ENCODE measurements around the gene RBM15B. TPM values are rescaled to one million over a fixed set of nuclear protein-coding genes. Genes with fewer than 3 reads are reported as not detected.
A peak's percentile ranks its signal among the peaks of the same experiment; 100 is the strongest.
"Not testable (repeated sequence)": the region's sequence is repeated elsewhere in the genome, so short reads cannot be mapped to it uniquely, and the experiment has no call there.

The RBM15B gene
- total RNA-seq, 2 donors from 2014 or later = 19.6 to 24.4 TPM

DNA sequence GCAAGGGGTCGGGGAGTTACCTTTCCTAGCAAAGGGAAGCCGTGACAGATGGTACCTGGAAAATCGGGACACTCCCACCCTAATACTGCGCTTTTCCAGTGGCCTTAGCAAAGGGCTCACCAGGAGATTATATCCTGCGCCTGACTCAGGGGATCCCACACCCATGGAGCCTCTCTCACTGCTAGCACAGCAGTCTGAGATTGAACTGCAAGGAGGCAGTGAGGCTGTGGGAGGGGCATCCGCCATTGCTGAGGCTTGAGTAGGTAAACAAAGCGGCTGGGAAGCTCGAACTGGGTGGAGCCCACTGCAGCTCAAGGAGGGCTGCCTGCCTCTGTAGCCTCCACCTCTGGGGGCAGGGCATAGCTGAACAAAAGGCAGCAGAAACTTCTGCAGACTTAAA, 22.8 kb upstream of the RBM15B start:
- H3K36me3 Mint-ChIP-seq (ENCODE audit: insufficient read depth in 2 of 2); H3K4me3 Mint-ChIP-seq; H3K4me1 Mint-ChIP-seq (ENCODE audit: low read depth); H3K27ac Mint-ChIP-seq; H3K9me3 Mint-ChIP-seq; DNase-seq; ATAC-seq (replicated peaks in 1 of 2); H3K27me3 Mint-ChIP-seq (ENCODE audit: low read depth): not testable (repeated sequence)

DNA sequence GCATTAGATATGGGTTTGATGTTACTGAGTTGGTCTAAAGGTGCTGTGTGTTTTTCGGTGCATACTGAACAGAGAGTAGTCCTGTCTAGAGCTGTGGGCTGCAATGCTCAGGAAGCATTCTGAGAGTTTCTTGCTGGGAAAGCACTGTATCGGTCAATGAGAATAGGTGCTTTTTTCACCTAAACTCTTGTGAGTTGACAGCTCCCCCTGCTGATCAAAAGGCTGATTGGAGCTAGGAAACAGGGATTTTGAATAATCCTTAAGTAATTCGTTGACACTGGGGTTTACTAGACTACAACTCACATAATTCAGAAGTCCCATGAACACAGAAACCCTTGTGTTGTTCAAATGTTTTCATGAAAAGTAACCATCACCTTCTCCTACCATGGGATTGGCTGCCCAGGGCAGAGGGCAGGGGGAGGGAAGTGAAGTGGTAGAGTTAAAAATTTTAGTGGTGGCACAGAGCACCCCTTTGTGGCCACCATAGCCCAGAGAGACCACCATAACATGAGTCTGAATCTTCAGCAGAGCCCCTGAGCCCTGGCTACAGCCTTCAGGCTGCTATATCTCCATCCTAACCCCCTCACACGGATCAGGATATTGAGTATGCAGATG, 19.0 kb upstream of the RBM15B start:
- Mint-ChIP-seq H3K9me3 (no peaks in the 10 kb centered on the region), H3K4me1 (ENCODE audit: low read depth) (peaks cover 5% of the 10 kb centered on the region), H3K4me3 (no peak overlapping the region), H3K36me3 (ENCODE audit: insufficient read depth in 2 of 2) (no peaks in the 10 kb centered on the region), H3K27ac (no peak overlapping the region), H3K27me3 (ENCODE audit: low read depth) (no peaks in the 10 kb centered on the region)
- peak; percentile 55 to 65 for ATAC-seq (replicated peaks in 1 of 2)
- peak; percentile 60 to 63 for DNase-seq

DNA sequence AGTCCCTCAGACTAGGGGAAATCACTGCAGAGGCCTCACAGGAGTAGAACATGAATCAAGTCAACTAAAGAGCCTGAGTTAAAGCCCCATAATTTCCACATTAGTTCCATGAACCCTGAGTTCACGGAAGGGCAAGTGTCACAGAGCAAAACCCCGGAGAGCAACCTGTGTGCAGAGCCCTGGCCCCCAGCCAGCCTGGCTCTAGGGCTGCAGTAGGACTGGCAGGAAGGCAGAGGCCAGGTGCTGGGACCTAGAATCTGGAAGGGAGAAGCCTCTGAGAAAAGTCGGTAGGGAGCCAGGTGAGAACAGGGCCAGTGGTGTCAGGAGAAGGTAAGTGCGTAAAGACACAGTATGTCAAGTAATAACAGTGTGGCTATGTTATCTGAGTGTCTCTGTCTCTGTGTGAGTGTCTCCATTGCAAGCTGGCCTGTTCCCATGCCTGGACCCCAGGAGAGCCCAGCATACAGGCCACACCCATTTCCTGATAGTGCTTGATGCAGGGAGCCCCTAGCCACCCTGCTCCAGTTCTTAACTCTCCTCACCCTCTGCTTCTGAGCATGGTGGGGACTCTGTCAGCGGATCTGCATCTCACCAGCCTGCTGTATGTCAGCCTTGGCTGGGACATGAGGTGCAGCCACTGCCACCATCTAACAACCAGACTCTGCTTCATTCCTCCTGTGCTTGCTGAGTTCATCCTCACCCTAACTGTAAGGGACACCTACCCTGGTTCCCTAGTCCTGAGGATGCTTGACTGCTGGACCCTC, 17.2 kb upstream of the RBM15B start:
- H3K9me3 Mint-ChIP-seq = no peaks in the 10 kb centered on the region
- H3K27ac Mint-ChIP-seq = no peak overlapping the region
- no peaks in the 10 kb centered on the region for H3K36me3 Mint-ChIP-seq (ENCODE audit: insufficient read depth in 2 of 2)
- H3K4me3 Mint-ChIP-seq = no peak overlapping the region
- ATAC-seq (replicated peaks in 1 of 2) (no peak), DNase-seq (no peak)
- no peaks in the 10 kb centered on the region for H3K27me3 Mint-ChIP-seq (ENCODE audit: low read depth)
- peaks cover 7% of the 10 kb centered on the region for H3K4me1 Mint-ChIP-seq (ENCODE audit: low read depth)

DNA sequence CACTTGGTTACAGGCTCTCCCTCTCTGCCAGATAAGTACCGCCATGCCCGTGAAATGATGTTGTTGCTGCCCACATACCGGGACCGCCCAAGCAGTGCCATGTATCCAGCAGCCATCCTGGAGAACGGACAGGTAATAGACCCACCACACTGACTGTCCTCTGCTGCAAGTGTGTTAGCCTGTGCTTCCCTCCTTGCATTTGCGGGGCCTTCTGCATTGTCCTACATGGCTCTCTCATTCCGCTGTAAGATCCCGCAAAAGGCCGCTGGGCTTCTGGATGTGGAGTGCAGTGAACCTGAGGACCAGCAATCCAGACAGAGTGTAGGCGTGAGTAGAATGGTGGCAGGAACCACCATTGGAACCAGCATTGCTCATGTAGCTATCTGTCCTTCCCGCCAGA, 16.6 kb upstream of the RBM15B start:
- Mint-ChIP-seq H3K27me3 (ENCODE audit: low read depth) (no peaks in the 10 kb centered on the region), H3K4me1 (ENCODE audit: low read depth) (peaks cover 13% of the 10 kb centered on the region), H3K36me3 (ENCODE audit: insufficient read depth in 2 of 2) (no peaks in the 10 kb centered on the region), H3K9me3 (no peaks in the 10 kb centered on the region), H3K27ac (no peak overlapping the region), H3K4me3 (no peak overlapping the region)
- ATAC-seq (replicated peaks in 1 of 2) = no peak
- no peak for DNase-seq

DNA sequence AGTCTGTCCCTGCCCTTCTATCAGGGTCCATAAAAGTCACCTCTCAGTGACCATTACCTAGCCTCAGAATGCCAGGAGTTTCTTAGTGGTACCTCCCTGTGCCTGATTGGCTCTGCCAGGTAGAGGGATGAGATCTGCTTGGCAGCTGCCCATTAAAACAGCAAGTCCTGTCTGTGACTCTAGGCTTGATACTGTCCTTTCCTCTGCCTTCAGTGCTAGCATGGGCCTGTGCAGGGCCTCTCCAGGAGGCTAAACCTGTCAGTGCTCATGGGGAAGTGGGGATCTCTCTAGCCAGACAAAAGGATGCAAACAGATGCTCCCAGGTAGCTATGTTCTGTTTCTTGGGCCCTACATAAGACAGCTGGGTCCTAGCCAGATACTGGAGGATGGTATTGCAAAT, 15.9 kb upstream of the RBM15B start:
- Mint-ChIP-seq H3K9me3 (no peaks in the 10 kb centered on the region), H3K36me3 (ENCODE audit: insufficient read depth in 2 of 2) (no peaks in the 10 kb centered on the region), H3K4me3 (no peak overlapping the region), H3K4me1 (ENCODE audit: low read depth) (peaks cover 16% of the 10 kb centered on the region), H3K27me3 (ENCODE audit: low read depth) (no peaks in the 10 kb centered on the region), H3K27ac (no peak overlapping the region)
- ATAC-seq (replicated peaks in 1 of 2) = no peak
- DNase-seq = no peak

DNA sequence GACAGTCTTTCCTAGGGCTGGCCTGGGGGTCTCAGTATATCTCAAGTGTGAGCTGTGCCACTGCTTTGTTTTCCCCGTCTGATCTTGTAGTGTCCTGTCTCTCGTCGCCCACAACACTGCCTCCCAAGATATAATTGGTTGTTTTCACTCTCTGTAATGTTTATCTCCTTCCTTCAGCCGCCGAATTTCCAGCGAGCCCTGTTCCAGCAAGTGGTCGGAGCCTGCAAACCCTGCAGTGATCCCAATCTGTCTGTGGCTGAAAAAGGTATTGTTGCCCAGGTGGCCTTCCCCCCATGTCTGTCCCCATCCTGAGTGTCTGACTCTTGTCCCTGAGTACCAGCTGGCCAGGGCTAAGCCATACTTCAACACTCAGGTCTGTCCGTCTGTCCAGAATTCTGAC, 15.5 kb upstream of the RBM15B start:
- no peak overlapping the region for H3K27ac Mint-ChIP-seq
- DNase-seq = no peak

DNA sequence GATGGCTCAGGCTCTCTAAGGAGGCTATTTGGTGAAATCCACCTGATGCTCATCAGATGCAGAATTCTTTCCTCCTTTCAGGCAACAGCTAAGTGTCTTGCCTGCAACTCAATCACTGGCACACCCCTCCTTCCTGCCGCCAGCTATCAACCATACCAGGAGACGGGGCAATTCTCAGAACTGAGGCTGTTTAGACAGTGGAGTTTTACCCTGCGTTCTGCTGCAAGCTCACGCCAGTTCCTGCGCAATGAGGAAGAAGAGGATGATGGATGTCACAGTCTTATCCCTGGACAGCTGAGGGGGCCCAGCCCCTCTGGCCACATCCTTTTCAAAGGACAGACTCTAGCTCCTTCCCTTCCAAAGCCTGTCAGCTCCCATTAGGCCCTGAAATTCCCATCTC, 13.0 kb upstream of the RBM15B start:
- Mint-ChIP-seq H3K27ac (no peak overlapping the region), H3K36me3 (ENCODE audit: insufficient read depth in 2 of 2) (no peaks in the 10 kb centered on the region)

More for the DNA sequence above, 15.5 kb upstream of the RBM15B start:
- no peaks in the 10 kb centered on the region for H3K27me3 Mint-ChIP-seq (ENCODE audit: low read depth)
- H3K4me3 Mint-ChIP-seq = no peak overlapping the region
- no peaks in the 10 kb centered on the region for H3K9me3 Mint-ChIP-seq
- no peaks in the 10 kb centered on the region for H3K36me3 Mint-ChIP-seq (ENCODE audit: insufficient read depth in 2 of 2)
- ATAC-seq (replicated peaks in 1 of 2) = no peak
- H3K4me1 Mint-ChIP-seq (ENCODE audit: low read depth) = peaks cover 16% of the 10 kb centered on the region

DNA sequence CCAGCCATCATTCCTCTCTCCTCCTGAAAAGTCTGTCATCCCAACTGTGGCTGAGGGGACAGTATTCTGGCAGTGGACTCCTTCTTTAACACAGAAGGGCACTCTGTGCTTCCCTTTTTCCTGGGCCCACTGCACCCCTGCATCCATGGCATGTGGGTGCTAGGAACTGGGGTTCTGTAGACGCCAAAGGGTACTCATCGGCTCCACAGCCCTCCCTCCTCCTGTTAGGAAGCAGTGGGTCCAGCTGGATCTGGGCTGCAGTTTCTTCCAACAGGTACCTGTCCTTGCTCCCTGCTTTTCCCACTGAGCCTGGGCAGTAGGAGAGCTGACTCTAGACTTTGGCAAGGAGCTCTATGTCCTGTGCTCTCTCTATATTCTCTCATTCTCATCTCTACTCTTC, 12.4 kb upstream of the RBM15B start:
- Mint-ChIP-seq H3K27me3 (ENCODE audit: low read depth) (no peaks in the 10 kb centered on the region), H3K36me3 (ENCODE audit: insufficient read depth in 2 of 2) (no peaks in the 10 kb centered on the region), H3K27ac (no peak overlapping the region), H3K4me3 (no peak overlapping the region), H3K4me1 (ENCODE audit: low read depth) (peaks cover 18% of the 10 kb centered on the region), H3K9me3 (no peaks in the 10 kb centered on the region)
- DNase-seq (no peak), ATAC-seq (replicated peaks in 1 of 2) (no peak)

More for the DNA sequence above, 13.0 kb upstream of the RBM15B start:
- Mint-ChIP-seq H3K27me3 (ENCODE audit: low read depth) (no peaks in the 10 kb centered on the region), H3K4me1 (ENCODE audit: low read depth) (peaks cover 12% of the 10 kb centered on the region), H3K4me3 (no peak overlapping the region), H3K9me3 (no peaks in the 10 kb centered on the region)
- DNase-seq (no peak), ATAC-seq (replicated peaks in 1 of 2) (no peak)

DNA sequence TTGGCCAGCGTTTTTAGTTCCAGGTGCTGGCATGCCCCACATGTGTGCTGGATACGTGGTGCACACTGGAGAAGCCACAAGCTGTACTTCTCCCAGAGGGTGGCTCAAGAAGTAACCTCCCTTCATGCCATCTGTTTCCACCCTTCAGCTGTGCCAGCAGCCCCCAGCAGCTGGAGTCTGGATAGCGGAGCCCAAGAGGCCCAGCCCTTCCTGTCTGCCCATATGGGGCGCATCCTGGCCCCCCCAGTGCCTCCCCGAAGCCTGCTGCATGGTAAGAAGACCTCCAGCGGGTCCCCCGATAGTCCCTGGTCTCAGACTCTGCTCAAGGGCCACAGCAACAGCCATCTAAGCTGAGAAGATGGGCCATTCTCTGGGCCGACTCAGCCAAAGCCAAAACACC, 11.8 kb upstream of the RBM15B start:
- no peak overlapping the region for H3K27ac Mint-ChIP-seq
- DNase-seq (no peak), ATAC-seq (replicated peaks in 1 of 2) (no peak)
- H3K4me3 Mint-ChIP-seq = no peak overlapping the region
- H3K27me3 Mint-ChIP-seq (ENCODE audit: low read depth) = no peaks in the 10 kb centered on the region
- no peaks in the 10 kb centered on the region for H3K36me3 Mint-ChIP-seq (ENCODE audit: insufficient read depth in 2 of 2)
- no peaks in the 10 kb centered on the region for H3K9me3 Mint-ChIP-seq
- peaks cover 24% of the 10 kb centered on the region for H3K4me1 Mint-ChIP-seq (ENCODE audit: low read depth)

DNA sequence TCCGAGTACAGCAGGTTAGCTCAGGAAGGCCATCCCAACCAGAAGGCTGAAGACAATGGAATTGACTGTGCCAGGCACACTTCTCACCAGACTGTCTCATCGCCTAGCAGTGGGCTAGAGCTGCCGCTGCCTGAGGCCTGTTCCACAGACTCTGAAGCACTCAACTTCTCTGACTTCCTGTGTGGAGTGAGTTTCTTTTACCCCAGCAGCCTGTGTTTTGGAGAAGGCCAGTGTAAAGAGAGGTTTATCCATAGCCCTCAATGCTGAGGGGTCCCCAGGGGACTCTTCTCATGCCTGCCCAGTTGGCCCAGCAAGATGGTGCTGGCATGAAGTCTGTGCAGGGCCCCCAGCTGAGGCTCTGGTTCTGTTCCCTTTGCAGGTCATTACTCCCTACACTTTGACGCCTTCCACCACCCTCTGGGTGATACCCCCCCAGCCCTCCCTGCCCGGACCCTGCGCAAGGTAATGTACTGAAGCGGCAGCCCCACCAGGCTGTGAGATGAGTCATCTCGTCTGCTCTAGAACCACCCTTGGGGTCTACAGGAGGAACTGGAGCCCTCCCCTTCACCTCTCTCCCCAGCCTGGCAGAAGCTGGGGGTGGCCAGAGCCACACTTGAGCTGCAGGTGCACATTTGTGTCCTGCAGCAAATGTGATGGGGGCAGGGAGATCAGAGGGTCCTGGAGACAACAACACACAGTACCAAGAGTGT, 11.2 kb upstream of the RBM15B start:
- DNase-seq (no peak), ATAC-seq (replicated peaks in 1 of 2) (no peak)
- Mint-ChIP-seq H3K4me3 (no peak overlapping the region), H3K9me3 (no peaks in the 10 kb centered on the region), H3K27me3 (ENCODE audit: low read depth) (no peaks in the 10 kb centered on the region), H3K27ac (no peak overlapping the region), H3K4me1 (ENCODE audit: low read depth) (peaks cover 24% of the 10 kb centered on the region), H3K36me3 (ENCODE audit: insufficient read depth in 2 of 2) (peaks cover 4 to 5% of the 10 kb centered on the region in 2 donors)

DNA sequence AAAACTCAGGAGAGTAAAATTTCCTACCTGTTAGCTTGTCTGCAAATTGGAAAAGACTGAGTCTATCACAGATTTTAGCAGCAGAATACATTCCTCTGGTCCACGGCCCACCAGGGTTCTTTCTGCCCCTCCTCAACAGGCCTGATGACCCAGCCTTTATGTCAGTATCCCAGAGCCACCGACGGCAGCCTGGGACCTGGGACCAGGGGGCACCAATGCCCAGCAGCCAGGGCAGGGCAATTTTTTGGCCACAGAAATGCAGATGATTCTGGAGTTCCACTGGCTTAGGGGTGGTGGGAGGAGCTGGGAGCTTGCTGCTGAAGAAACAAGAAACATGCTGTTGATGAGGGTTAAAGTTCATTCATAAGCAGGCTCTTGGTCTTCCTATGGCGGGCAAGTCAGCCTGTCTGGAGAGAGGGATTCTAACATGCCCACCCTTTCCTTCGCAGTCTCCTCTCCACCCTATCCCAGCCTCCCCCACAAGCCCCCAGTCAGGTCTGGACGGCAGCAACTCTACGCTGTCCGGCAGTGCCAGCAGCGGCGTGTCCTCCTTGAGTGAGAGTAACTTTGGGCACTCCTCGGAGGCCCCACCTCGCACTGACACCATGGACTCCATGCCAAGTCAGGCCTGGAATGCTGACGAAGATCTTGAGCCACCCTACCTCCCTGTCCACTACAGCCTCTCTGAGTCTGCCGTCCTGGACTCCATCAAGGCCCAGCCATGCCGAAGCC, 10.3 kb upstream of the RBM15B start:
- H3K27me3 Mint-ChIP-seq (ENCODE audit: low read depth) = no peaks in the 10 kb centered on the region
- H3K36me3 Mint-ChIP-seq (ENCODE audit: insufficient read depth in 2 of 2) = peaks cover 7 to 8% of the 10 kb centered on the region in 2 donors
- no peaks in the 10 kb centered on the region for H3K9me3 Mint-ChIP-seq

DNA sequence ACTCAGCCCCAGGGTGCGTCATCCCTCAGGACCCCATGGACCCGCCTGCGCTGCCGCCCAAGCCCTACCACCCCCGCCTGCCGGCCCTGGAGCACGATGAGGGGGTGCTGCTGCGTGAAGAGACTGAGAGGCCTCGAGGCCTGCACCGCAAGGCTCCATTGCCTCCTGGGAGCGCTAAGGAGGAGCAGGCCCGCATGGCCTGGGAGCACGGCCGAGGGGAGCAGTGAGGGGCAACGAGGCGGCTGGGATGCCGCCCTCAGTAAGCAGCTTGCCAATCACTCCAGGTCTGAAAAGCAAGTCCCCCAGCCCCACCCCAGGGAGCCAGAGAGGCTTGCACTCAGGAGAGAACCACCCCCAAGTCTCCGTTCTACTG, 9.8 kb upstream of the RBM15B start:
- H3K4me1 Mint-ChIP-seq (ENCODE audit: low read depth) = peaks cover 33% of the 10 kb centered on the region

More for the DNA sequence above, 10.3 kb upstream of the RBM15B start:
- H3K27ac Mint-ChIP-seq = no peak overlapping the region
- DNase-seq (no peak), ATAC-seq (replicated peaks in 1 of 2) (no peak)
- H3K4me3 Mint-ChIP-seq = no peak overlapping the region
- peaks cover 27% of the 10 kb centered on the region for H3K4me1 Mint-ChIP-seq (ENCODE audit: low read depth)

More for the DNA sequence above, 9.8 kb upstream of the RBM15B start:
- Mint-ChIP-seq H3K36me3 (ENCODE audit: insufficient read depth in 2 of 2) (peaks cover 8 to 11% of the 10 kb centered on the region in 2 donors), H3K27me3 (ENCODE audit: low read depth) (no peaks in the 10 kb centered on the region), H3K9me3 (no peaks in the 10 kb centered on the region), H3K4me3 (no peak overlapping the region), H3K27ac (no peak overlapping the region)
- no peak for ATAC-seq (replicated peaks in 1 of 2)
- DNase-seq = no peak

All from activated T-cell treated with anti-CD3 and anti-CD28 coated beads, Interleukin-2, amount 50 U/mL, for 72 hours (primary cell).